GM20000 (cell line): ENCODE data around the gene STX12.
"Not testable (repeated sequence)": the region's sequence is repeated elsewhere in the genome, so short reads cannot be mapped to it uniquely, and the experiment has no call there.

ENCODE experiments used
- DNase-seq: peaks from one replicate; pipeline ENCODE4 v3.0.0; 2012; ENCODE audit warnings: low spot score
- CTCF ChIP-seq: IDR thresholded peaks from 2 replicates; pipeline ENCODE4 v1.5.1; 2012; ENCODE audit warnings: mild to moderate bottlenecking, control low read depth; ENCODE audit errors: extremely low read depth, missing control alignments

Gene STX12

GRCh38 chr1:27778056-27778455 lies 5.0 kb downstream of the STX12 start:
- TF ChIP-seq CTCF: no peak
- DNase-seq: no peak

GRCh38 chr1:27779122-27779521 lies 6.1 kb downstream of the STX12 start:
- no peak for DNase-seq
- no peak for TF ChIP-seq CTCF

- TF ChIP-seq CTCF: no peak
- no peak for DNase-seq
Measured at GRCh38 chr1:27782950-27783349, 9.9 kb downstream of the STX12 start.

GRCh38 chr1:27784700-27785099 lies 11.7 kb downstream of the STX12 start:
- TF ChIP-seq CTCF: no peak
- no peak for DNase-seq

GRCh38 chr1:27785781-27786455 lies 12.9 kb downstream of the STX12 start:
- TF ChIP-seq CTCF: no peak
- DNase-seq: no peak

- TF ChIP-seq CTCF: no peak
- DNase-seq: no peak
Measured at GRCh38 chr1:27787895-27788294, 14.9 kb downstream of the STX12 start.

GRCh38 chr1:27789540-27790041 lies 16.6 kb downstream of the STX12 start:
- no peak for DNase-seq
- TF ChIP-seq CTCF: no peak

- DNase-seq: not testable (repeated sequence)
Measured at GRCh38 chr1:27790270-27790669, 17.3 kb downstream of the STX12 start.
